Measurements from ENCODE around the gene ALS2. TPM values are rescaled to one million over a fixed set of nuclear protein-coding genes. Genes with fewer than 3 reads are reported as not detected.
"Not testable (repeated sequence)": the region's sequence is repeated elsewhere in the genome, so short reads cannot be mapped to it uniquely, and the experiment has no call there.

The ALS2 gene
- total RNA-seq, 1 donor from 2014 or later, result 36.4 TPM

GRCh38 chr2:201678401-201678800 lies 102.3 kb downstream of the ALS2 start:
- Mint-ChIP-seq H3K4me3 (no peak overlapping the region), H3K36me3 (no peaks in the 10 kb centered on the region), H3K9me3 (no peaks in the 10 kb centered on the region), H3K27me3 (peaks cover 3% of the 10 kb centered on the region), H3K27ac (no peak overlapping the region), H3K4me1 (ENCODE audit: unreplicated experiment) (no peaks in the 10 kb centered on the region)
- no peak for TF ChIP-seq CTCF (conservative IDR thresholded peaks at IDR 0.05)
- no peak for DNase-seq (ENCODE audit: extremely low spot score, unreplicated experiment)

GRCh38 chr2:201675454-201675853 lies 105.3 kb downstream of the ALS2 start:
- TF ChIP-seq CTCF (conservative IDR thresholded peaks at IDR 0.05), result no peak
- no peak overlapping the region for H3K27ac Mint-ChIP-seq
- no peaks in the 10 kb centered on the region for H3K36me3 Mint-ChIP-seq
- no peak overlapping the region for H3K4me3 Mint-ChIP-seq
- DNase-seq (ENCODE audit: extremely low spot score, unreplicated experiment), result no peak
- H3K27me3 Mint-ChIP-seq, result peaks cover 7% of the 10 kb centered on the region
- no peaks in the 10 kb centered on the region for H3K9me3 Mint-ChIP-seq
- no peaks in the 10 kb centered on the region for H3K4me1 Mint-ChIP-seq (ENCODE audit: unreplicated experiment)

- H3K4me3 Mint-ChIP-seq, result no peak overlapping the region
Observed at GRCh38 chr2:201674794-201675193, 105.9 kb downstream of the ALS2 start.

GRCh38 chr2:201674298-201674697 lies 106.4 kb downstream of the ALS2 start:
- no peaks in the 10 kb centered on the region for H3K9me3 Mint-ChIP-seq
- H3K4me1 Mint-ChIP-seq (ENCODE audit: unreplicated experiment), result no peaks in the 10 kb centered on the region
- no peak overlapping the region for H3K4me3 Mint-ChIP-seq
- no peaks in the 10 kb centered on the region for H3K36me3 Mint-ChIP-seq
- H3K27ac Mint-ChIP-seq, result no peak overlapping the region
- H3K27me3 Mint-ChIP-seq, result peaks cover 7% of the 10 kb centered on the region
- TF ChIP-seq CTCF (conservative IDR thresholded peaks at IDR 0.05), result no peak
- DNase-seq (ENCODE audit: extremely low spot score, unreplicated experiment), result no peak

More at GRCh38 chr2:201674794-201675193, 105.9 kb downstream of the ALS2 start:
- no peaks in the 10 kb centered on the region for H3K36me3 Mint-ChIP-seq
- no peaks in the 10 kb centered on the region for H3K9me3 Mint-ChIP-seq
- DNase-seq (ENCODE audit: extremely low spot score, unreplicated experiment), result no peak
- peaks cover 7% of the 10 kb centered on the region for H3K27me3 Mint-ChIP-seq
- TF ChIP-seq CTCF (conservative IDR thresholded peaks at IDR 0.05), result no peak
- H3K27ac Mint-ChIP-seq, result no peak overlapping the region
- no peaks in the 10 kb centered on the region for H3K4me1 Mint-ChIP-seq (ENCODE audit: unreplicated experiment)

GRCh38 chr2:201673546-201673945 lies 107.2 kb downstream of the ALS2 start:
- TF ChIP-seq CTCF (conservative IDR thresholded peaks at IDR 0.05), result no peak

GRCh38 chr2:201671205-201671604 lies 109.5 kb downstream of the ALS2 start:
- H3K27ac Mint-ChIP-seq; H3K4me3 Mint-ChIP-seq; H3K27me3 Mint-ChIP-seq; H3K4me1 Mint-ChIP-seq (ENCODE audit: unreplicated experiment); H3K36me3 Mint-ChIP-seq; H3K9me3 Mint-ChIP-seq; DNase-seq (ENCODE audit: extremely low spot score, unreplicated experiment): not testable (repeated sequence)

More at GRCh38 chr2:201673546-201673945, 107.2 kb downstream of the ALS2 start:
- Mint-ChIP-seq H3K27me3 (peaks cover 7% of the 10 kb centered on the region), H3K27ac (no peak overlapping the region), H3K4me3 (no peak overlapping the region), H3K36me3 (no peaks in the 10 kb centered on the region), H3K9me3 (no peaks in the 10 kb centered on the region), H3K4me1 (ENCODE audit: unreplicated experiment) (no peaks in the 10 kb centered on the region)
- no peak for DNase-seq (ENCODE audit: extremely low spot score, unreplicated experiment)

Measured in type B pancreatic cell (in vitro differentiated cells).